ENCODE measurements around the gene CRTAP.

GRCh38 chr3:33128706-33129105 is 14.9 kb downstream of the CRTAP start:
- TF ChIP-seq JUNB (IDR thresholded peaks at IDR 0.05; ENCODE audit: unreplicated experiment): no peak
- TF ChIP-seq CTCF (conservative IDR thresholded peaks at IDR 0.05; ENCODE audit: low read depth in 2 of 2): no peak
- TF ChIP-seq POLR2AphosphoS5 (IDR thresholded peaks at IDR 0.05; ENCODE audit: low read depth): no peak
- no peak for TF ChIP-seq ZNF462 (CRISPR knock-in tag; IDR thresholded peaks at IDR 0.05)
- TF ChIP-seq EZH2 (IDR thresholded peaks at IDR 0.05; ENCODE audit: low read depth, unreplicated experiment): no peak
- TF ChIP-seq REST (IDR thresholded peaks at IDR 0.05; ENCODE audit: unreplicated experiment): no peak
- TF ChIP-seq EZH2phosphoT487 (IDR thresholded peaks at IDR 0.05; ENCODE audit: unreplicated experiment): no peak
- no peak for TF ChIP-seq STAT1 (IDR thresholded peaks at IDR 0.05; ENCODE audit: unreplicated experiment)
- TF ChIP-seq CREB1 (CRISPR knock-in tag; IDR thresholded peaks at IDR 0.05; ENCODE audit: low read depth): no peak
- TF ChIP-seq ETS1 (IDR thresholded peaks at IDR 0.05): no peak
- no peak for TF ChIP-seq ZNF114 (CRISPR knock-in tag; IDR thresholded peaks at IDR 0.05)
- TF ChIP-seq ZNF331 (CRISPR knock-in tag; IDR thresholded peaks at IDR 0.05; ENCODE audit: low read depth): no peak
- no peak for TF ChIP-seq NANOG (IDR thresholded peaks at IDR 0.05; ENCODE audit: borderline replicate concordance)
